Measurements from ENCODE around the gene CIC. TPM values are rescaled to one million over a fixed set of nuclear protein-coding genes. Genes with fewer than 3 reads are reported as not detected.

The CIC gene
- total RNA-seq, 1 experiment from 2014 or later: 54.0 TPM

- TF ChIP-seq, protein P1, sequence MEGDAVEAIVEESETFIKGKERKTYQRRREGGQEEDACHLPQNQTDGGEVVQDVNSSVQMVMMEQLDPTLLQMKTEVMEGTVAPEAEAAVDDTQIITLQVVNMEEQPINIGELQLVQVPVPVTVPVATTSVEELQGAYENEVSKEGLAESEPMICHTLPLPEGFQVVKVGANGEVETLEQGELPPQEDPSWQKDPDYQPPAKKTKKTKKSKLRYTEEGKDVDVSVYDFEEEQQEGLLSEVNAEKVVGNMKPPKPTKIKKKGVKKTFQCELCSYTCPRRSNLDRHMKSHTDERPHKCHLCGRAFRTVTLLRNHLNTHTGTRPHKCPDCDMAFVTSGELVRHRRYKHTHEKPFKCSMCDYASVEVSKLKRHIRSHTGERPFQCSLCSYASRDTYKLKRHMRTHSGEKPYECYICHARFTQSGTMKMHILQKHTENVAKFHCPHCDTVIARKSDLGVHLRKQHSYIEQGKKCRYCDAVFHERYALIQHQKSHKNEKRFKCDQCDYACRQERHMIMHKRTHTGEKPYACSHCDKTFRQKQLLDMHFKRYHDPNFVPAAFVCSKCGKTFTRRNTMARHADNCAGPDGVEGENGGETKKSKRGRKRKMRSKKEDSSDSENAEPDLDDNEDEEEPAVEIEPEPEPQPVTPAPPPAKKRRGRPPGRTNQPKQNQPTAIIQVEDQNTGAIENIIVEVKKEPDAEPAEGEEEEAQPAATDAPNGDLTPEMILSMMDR (conservative IDR thresholded peaks at IDR 0.05): no peak
- Mint-ChIP-seq H3K4me3 (peak overlapping the region; percentile 80 to 89), H3K27ac (peak overlapping the region in 2 of 3 experiments; percentile 62 to 84; a peak in 3 of 7 replicates)
Measured at GRCh38 chr19:42324655-42325307, 55.7 kb downstream of the CIC start.

More at GRCh38 chr19:42324655-42325307, 55.7 kb downstream of the CIC start:
- Histone ChIP-seq H3K4ac (ENCODE audit: low read depth, low read length) (no peak overlapping the region), H2BK15ac (ENCODE audit: low read depth, low read length) (no peak overlapping the region), H3K18ac (ENCODE audit: insufficient read length, low read depth, low read length) (no peak overlapping the region), H4K91ac (ENCODE audit: insufficient read length, low read depth, low read length) (no peak overlapping the region), H3K79me1 (ENCODE audit: insufficient read depth, low read depth, low read length, poor library complexity, severe bottlenecking) (peaks cover 8% of the 10 kb centered on the region), H3T11ph (ENCODE audit: low read length) (no peak overlapping the region), H2BK12ac (ENCODE audit: insufficient read length, low read depth, low read length) (no peak overlapping the region), H2AK5ac (ENCODE audit: insufficient read length, low read length) (no peak overlapping the region), H3K4me1 (ENCODE audit: insufficient read depth, low read length) (no peaks in the 10 kb centered on the region; the same call in 1 of the 2 replicates), H3K79me2 (ENCODE audit: insufficient read depth, low read length) (peaks cover 3% of the 10 kb centered on the region; the same call in 1 of the 2 replicates), H2AFZ (ENCODE audit: low read length) (no peak overlapping the region), H4K5ac (ENCODE audit: insufficient read length, low read depth, low read length) (no peak overlapping the region), H4K20me1 (ENCODE audit: control insufficient read depth, insufficient read depth, insufficient read length) (no peaks in the 10 kb centered on the region), H2BK5ac (ENCODE audit: insufficient read length, low read length) (no peak overlapping the region), H3K9ac (ENCODE audit: extremely low read depth, insufficient read length, low read length) (no peak overlapping the region), H4K8ac (replicated peaks; ENCODE audit: insufficient read length, low read depth, low read length) (no peak overlapping the region), H3K14ac (ENCODE audit: insufficient read depth, low read length) (no peak overlapping the region), H3K27ac (ENCODE audit: insufficient read length, low read depth, low read length) (no peak overlapping the region), H3K9me3 (ENCODE audit: control insufficient read depth, low read depth, low read length) (no peaks in the 10 kb centered on the region), H3K56ac (ENCODE audit: insufficient read length, low read depth, low read length) (no peak overlapping the region), H2BK120ac (ENCODE audit: low read depth, low read length, poor library complexity, severe bottlenecking) (no peak overlapping the region), H2BK20ac (ENCODE audit: low read depth, low read length, poor library complexity, severe bottlenecking) (no peak overlapping the region), H3K23ac (ENCODE audit: insufficient read length, low read depth, low read length) (no peak overlapping the region), H3K23me2 (ENCODE audit: insufficient read length, low read depth, low read length, poor library complexity, severe bottlenecking) (peaks cover 19% of the 10 kb centered on the region), H3K27me3 (ENCODE audit: insufficient read depth, low read length) (no peaks in the 10 kb centered on the region), H3K4me2 (ENCODE audit: insufficient read depth, insufficient read length, low read length) (peak overlapping the region; percentile 62)
- H3K9me3 Mint-ChIP-seq: no peaks in the 10 kb centered on the region
- H3K4me1 Mint-ChIP-seq: peaks cover 15 to 23% of the 10 kb centered on the region in 2 experiments
- no CpG with 5 or more reads among the region's 38 CpGs for WGBS (ENCODE audit: extremely low coverage, insufficient read length, low lambda C conversion rate)
- H3K27me3 Mint-ChIP-seq (ENCODE audit: low read depth): peaks cover 48% of the 10 kb centered on the region
- H3K36me3 Mint-ChIP-seq (ENCODE audit: insufficient read depth in 1 of 3, low read depth in 3 of 3): peaks cover 0 to 3% (median 0%) of the 10 kb centered on the region in 3 experiments; a peak in 2 of 7 replicates
- DNase-seq: no peak
